Transverse colon (tissue), 4 donors: ENCODE results near the gene RGS19. TPM values are rescaled to one million over a fixed set of nuclear protein-coding genes. Genes with fewer than 3 reads are reported as not detected.
A peak's percentile ranks its signal among the peaks of the same experiment; 100 is the strongest.

Experiments
- DNase-seq: peaks from one replicate; pipeline ENCODE4 v3.0.0-alpha.2; 2019
- H3K27ac ChIP-seq, 4 donors: fragments of 200-600 bp; sonication (generic); 2 replicates each; pipeline ENCODE4 v1.5.1; 2016 to 2018; ENCODE audit warnings: inconsistent platforms in 4 of 4
- H3K27me3 ChIP-seq: fragments of 200-600 bp; sonication (generic); 2 replicates; pipeline ENCODE4 v1.5.1; 2017; ENCODE audit warnings: inconsistent platforms
- H3K36me3 ChIP-seq, 4 donors: fragments of 200-600 bp; sonication (generic); 2 replicates each; pipeline ENCODE4 v1.5.1; 2017 to 2019; ENCODE audit warnings: inconsistent platforms in 4 of 4
- H3K4me1 ChIP-seq, 4 donors: fragments of 200-600 bp; sonication (generic); 2 replicates each; pipeline ENCODE4 v1.5.1; 2017 to 2020; ENCODE audit warnings: inconsistent platforms in 4 of 4
- H3K4me3 ChIP-seq, 4 donors: fragments of 200-600 bp; sonication (generic); 1 replicate in 1 of 4; 2 replicates in 3 of 4; pipeline versions ENCODE4 v1.5.1 to v1.6.1; 2017 to 2019; ENCODE audit warnings: inconsistent platforms in 4 of 4
- H3K9me3 ChIP-seq, 2 donors: fragments of 200-600 bp; sonication (generic); 2 replicates each; pipeline ENCODE4 v1.5.1; 2017 to 2019; ENCODE audit warnings: inconsistent platforms in 2 of 2
- CTCF ChIP-seq, 5 experiments: fragments of 200-600 bp in 3 of 5; fragments of 450-650 bp in 2 of 5; sonication (generic) in 3 of 5; IDR thresholded peaks; 1 replicate in 2 of 5; 2 replicates in 3 of 5; pipeline ENCODE4 v1.5.1; 2016 to 2017; ENCODE audit warnings: antibody characterized with exemption in 5 of 5, inconsistent platforms in 3 of 5, mild to moderate bottlenecking in 2 of 5, moderate library complexity in 1 of 5
- EP300 ChIP-seq: sonication (generic); formaldehyde crosslinking; IDR thresholded peaks from one replicate; pipeline ENCODE4 v1.6.1; 2017; ENCODE audit warnings: antibody characterized with exemption, low read depth
- POLR2A ChIP-seq: fragments of 450-650 bp; IDR thresholded peaks from one replicate; pipeline ENCODE4 v1.6.1; 2016; ENCODE audit warnings: antibody characterized with exemption, mild to moderate bottlenecking, moderate library complexity
- POLR2AphosphoS5 ChIP-seq, 3 donors: sonication (generic); formaldehyde crosslinking; IDR thresholded peaks; one replicate each; pipeline ENCODE4 v1.6.1; 2016; ENCODE audit warnings: antibody characterized with exemption in 3 of 3
- WGBS, 2 donors: methylation state at CpG; one replicate each; pipeline ENCODE4 v1.1.5; 2018; ENCODE audit warnings: low coverage in 1 of 2; 5-methylcytosine and 5-hydroxymethylcytosine counted together
- in situ Hi-C, 4 donors: fragments of 200-750 bp; cut with MboI; loops; one replicate each; pipeline versions ENCODE4 v1.15.0 to v1.15.1; 2017; ENCODE audit warnings: low sequenced_read_pairs in 3 of 4, low pct_ligation_motif_present in 1 of 4, low pct_unique_long_range_greater_than_20kb in 1 of 4
- intact Hi-C: fragments of 100-400 bp; cut with DNase I; formaldehyde crosslinking; loops from one replicate; pipeline ENCODE4 v1.15.1; 2023; ENCODE audit warnings: low total_unique reads
- total RNA-seq, 4 donors: library from RNA; depleted of rRNA; stranded (reverse); fragments of >200 nt; gene quantifications; one replicate each; pipeline ENCODE4 v1.1.0, GENCODE V29; 2016

RGS19 gene
- total RNA-seq, 4 donors from 2014 or later = 5.5 to 37.4 (median 10.8) TPM; not detected in 1

DNA sequence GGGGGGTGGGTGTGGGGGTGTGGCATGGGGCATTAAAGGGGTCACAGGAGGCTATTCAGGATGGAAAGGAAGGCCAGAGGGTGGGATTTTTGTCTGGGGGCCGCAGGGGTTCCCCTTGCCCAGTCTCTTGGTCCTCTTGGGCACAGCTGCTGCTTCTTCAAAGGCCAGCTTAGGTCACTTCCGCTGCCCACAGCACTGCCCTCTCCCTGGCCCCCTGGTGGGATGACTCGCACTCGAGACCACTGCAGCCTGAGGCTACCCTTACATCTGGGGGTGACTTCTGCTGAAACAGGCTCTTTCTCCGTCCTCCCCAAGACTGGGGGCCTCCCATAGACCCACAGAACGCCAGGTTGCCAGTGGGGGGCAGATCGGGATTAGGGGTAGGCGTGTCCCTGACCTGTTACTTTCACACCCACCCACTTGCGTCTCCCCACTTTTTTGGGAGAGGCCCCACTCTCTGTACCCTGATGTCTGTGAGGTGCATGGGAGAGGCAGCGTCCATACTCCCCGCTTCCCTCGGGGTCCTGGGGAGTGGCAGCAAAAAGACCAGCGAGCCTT lies 3.6 kb upstream of the RGS19 start:
- DNase-seq = no peak
- H3K4me1 ChIP-seq = peaks cover 13 to 46% (median 27%) of the 10 kb centered on the region in 4 donors
- WGBS, 2 donors = 13 to 63% methylated on average over 1 to 13 of the region's 13 CpGs
- intact Hi-C loops (no loop called here), in situ Hi-C loops (no loop called here)
- H3K4me3 ChIP-seq = peak overlapping the region in 2 of 4 donors; percentile 49 to 59
- H3K27ac ChIP-seq = no peak overlapping the region
- no peak for TF ChIP-seq EP300
- TF ChIP-seq POLR2AphosphoS5 (IDR thresholded peaks at IDR 0.05) = no peak
- H3K36me3 ChIP-seq = no peaks in the 10 kb centered on the region
- no peaks in the 10 kb centered on the region for H3K9me3 ChIP-seq
- peaks cover 71% of the 10 kb centered on the region for H3K27me3 ChIP-seq

- TF ChIP-seq EP300 (no peak), POLR2A (no peak), POLR2AphosphoS5 (IDR thresholded peaks at IDR 0.05) (no peak), CTCF (IDR thresholded peaks at IDR 0.05) (no peak)
- no peak overlapping the region for H3K27ac ChIP-seq
Observed at GRCh38 chr20:64082126-64082731, 2.9 kb upstream of the RGS19 start.

DNA sequence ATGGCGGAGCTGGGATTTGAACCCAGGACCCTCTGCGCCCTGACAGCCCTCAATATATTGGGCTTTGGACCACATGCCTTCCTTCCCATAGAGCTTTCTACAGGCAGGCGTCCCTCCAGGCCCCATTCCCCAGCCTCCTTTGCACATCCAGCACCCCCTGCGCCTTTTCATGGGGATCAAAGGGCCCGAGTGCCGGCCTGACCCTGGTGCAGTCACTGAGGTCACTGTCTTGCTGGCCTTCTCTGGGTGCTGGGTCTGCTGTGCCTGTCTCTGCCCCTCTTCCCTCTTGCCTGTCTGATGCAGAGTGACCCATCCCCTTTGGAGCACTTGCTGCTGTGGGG lies 2.3 kb upstream of the RGS19 start:
- DNase-seq = no peak
- Histone ChIP-seq H3K9me3 (no peaks in the 10 kb centered on the region), H3K36me3 (no peaks in the 10 kb centered on the region), H3K27ac (no peak overlapping the region), H3K4me3 (no peak overlapping the region), H3K4me1 (peaks cover 13 to 48% (median 27%) of the 10 kb centered on the region in 4 donors), H3K27me3 (peaks cover 69% of the 10 kb centered on the region)
- in situ Hi-C loops = no loop called here
- TF ChIP-seq EP300 (no peak), POLR2A (no peak), CTCF (IDR thresholded peaks at IDR 0.05) (no peak), POLR2AphosphoS5 (IDR thresholded peaks at IDR 0.05) (no peak)
- WGBS, 2 donors = 69% methylated on average over 6 of the region's 6 CpGs; no CpG with 5 or more reads in 1 of the 2 donors
- intact Hi-C loops = no loop called here

More at GRCh38 chr20:64082126-64082731, 2.9 kb upstream of the RGS19 start:
- Histone ChIP-seq H3K36me3 (no peaks in the 10 kb centered on the region), H3K27me3 (peaks cover 69% of the 10 kb centered on the region), H3K9me3 (no peaks in the 10 kb centered on the region), H3K4me3 (no peak overlapping the region), H3K4me1 (peaks cover 13 to 48% (median 27%) of the 10 kb centered on the region in 4 donors)
- 27% methylated on average over 13 of the region's 13 CpGs; no CpG with 5 or more reads in 1 of the 2 donors for WGBS, 2 donors
- DNase-seq = no peak
- in situ Hi-C loops (no loop called here), intact Hi-C loops (no loop called here)

GRCh38 chr20:64080813-64081623 lies 1.7 kb upstream of the RGS19 start:
- no peak for DNase-seq
- in situ Hi-C loops = no loop called here
- Histone ChIP-seq H3K36me3 (no peaks in the 10 kb centered on the region), H3K27ac (peak overlapping the region in 3 of 4 donors; percentile 71 to 82 (median 75)), H3K4me3 (no peak overlapping the region), H3K9me3 (no peaks in the 10 kb centered on the region), H3K4me1 (peaks cover 13 to 48% (median 27%) of the 10 kb centered on the region in 4 donors), H3K27me3 (peaks cover 66% of the 10 kb centered on the region)
- TF ChIP-seq EP300 = no peak
- no peak for TF ChIP-seq POLR2AphosphoS5 (IDR thresholded peaks at IDR 0.05)
- no peak for TF ChIP-seq CTCF (IDR thresholded peaks at IDR 0.05)
- TF ChIP-seq POLR2A = no peak
- 63% methylated on average over 9 of the region's 17 CpGs; no CpG with 5 or more reads in 1 of the 2 donors for WGBS, 2 donors
- intact Hi-C loops = no loop called here
